CD4-positive, alpha-beta T cell (primary cell): ENCODE results near the gene CTXN1. TPM values are rescaled to one million over a fixed set of nuclear protein-coding genes. Genes with fewer than 3 reads are reported as not detected.

Source experiments
- ATAC-seq: fragments of 200-7000 bp; cut with Tn5 transposase; one replicate; pipeline ENCODE4 v1.10.0; 2022; ENCODE audit warnings: mild to moderate bottlenecking; ENCODE audit not compliant: poor library complexity
- CTCF ChIA-PET: fragments of 350-600 bp; sonication (Branson Sonifier 250); formaldehyde crosslinking; loops from one replicate; lab custom pipeline; 2021; ENCODE audit warnings: antibody characterized with exemption, inconsistent platforms; lab: Charles Lee
- POLR2A ChIA-PET: fragments of 350-600 bp; sonication (Branson Sonifier 250); formaldehyde crosslinking; loops from one replicate; lab custom pipeline; 2021; ENCODE audit warnings: antibody characterized with exemption, inconsistent platforms; lab: Charles Lee
- DNase-seq, 14 experiments: peaks; one replicate each; pipeline ENCODE4 v3.0.0-alpha.2; 2013 to 2020; ENCODE audit warnings: mixed read lengths in 2 of 14
- H3K27ac ChIP-seq, 2 donors: one replicate each; pipeline versions ENCODE4 v1.5.1 to v1.7.0; 2013; ENCODE audit warnings: low read length in 2 of 2, low read depth in 1 of 2, mild to moderate bottlenecking in 1 of 2
- H3K27me3 ChIP-seq, 2 experiments: 1 replicate in 1 of 2; 2 replicates in 1 of 2; pipeline versions ENCODE4 v1.6.1 to v1.7.0; 2013; ENCODE audit warnings: low read length in 2 of 2, control low read depth in 1 of 2, mild to moderate bottlenecking in 1 of 2, moderate library complexity in 1 of 2; ENCODE audit not compliant: insufficient read depth in 2 of 2, control insufficient read depth in 1 of 2
- H3K36me3 ChIP-seq: one replicate; pipeline ENCODE4 v1.6.1; 2013; ENCODE audit warnings: low read length, control low read depth; ENCODE audit not compliant: insufficient read depth
- H3K4me1 ChIP-seq: one replicate; pipeline ENCODE4 v1.6.1; 2013; ENCODE audit warnings: low read length, control low read depth; ENCODE audit not compliant: insufficient read depth
- H3K4me3 ChIP-seq: one replicate; pipeline ENCODE4 v1.5.1; 2013; ENCODE audit warnings: mild to moderate bottlenecking, low read length, moderate library complexity
- H3K9me3 ChIP-seq, 2 experiments: 1 replicate in 1 of 2; 2 replicates in 1 of 2; pipeline versions ENCODE4 v1.6.1 to v1.7.0; 2013; ENCODE audit warnings: low read length in 2 of 2, mild to moderate bottlenecking in 2 of 2, control low read depth in 1 of 2, moderate library complexity in 1 of 2; ENCODE audit not compliant: control insufficient read depth in 1 of 2, insufficient read depth in 1 of 2
- H3K27ac Mint-ChIP-seq: one replicate; pipeline ENCODE4 v1.8.0; 2020; ENCODE audit warnings: mixed read lengths
- H3K27me3 Mint-ChIP-seq: one replicate; pipeline ENCODE4 v1.8.0; 2021; ENCODE audit warnings: mixed read lengths
- H3K36me3 Mint-ChIP-seq: one replicate; pipeline ENCODE4 v1.8.0; 2021; ENCODE audit warnings: low read depth, mixed read lengths
- H3K4me1 Mint-ChIP-seq: one replicate; pipeline ENCODE4 v1.8.0; 2021; ENCODE audit warnings: low read depth, mixed read lengths
- H3K4me3 Mint-ChIP-seq: one replicate; pipeline ENCODE4 v1.8.0; 2020; ENCODE audit warnings: mild to moderate bottlenecking, mixed read lengths
- H3K9me3 Mint-ChIP-seq: one replicate; pipeline ENCODE4 v1.8.0; 2020; ENCODE audit warnings: mixed read lengths
- intact Hi-C, 2 experiments: fragments of 100-400 bp; cut with DNase I in 1 of 2; cut with micrococcal nuclease in 1 of 2; formaldehyde crosslinking; loops; one replicate each; pipeline versions ENCODE4 v1.15.1 to v1.9.0; 2023 to 2025; cut with DNase I, micrococcal nuclease
- total RNA-seq, 174 experiments: library from RNA in 2 of 174; stranded (reverse) in 2 of 174; gene quantifications; one replicate each; pipeline ENCODE4 v1.2.3 and lab custom pipeline; 2021 to 2026
- TF ChIP-seq, protein P1 (sequence below): fragments of 200-600 bp; IDR thresholded peaks from one replicate; pipeline ENCODE4 v1.8.0; 2022; ENCODE audit warnings: antibody characterized with exemption, mild to moderate bottlenecking

The CTXN1 gene
- total RNA-seq, 2 experiments from 2014 or later = not detected

DNA sequence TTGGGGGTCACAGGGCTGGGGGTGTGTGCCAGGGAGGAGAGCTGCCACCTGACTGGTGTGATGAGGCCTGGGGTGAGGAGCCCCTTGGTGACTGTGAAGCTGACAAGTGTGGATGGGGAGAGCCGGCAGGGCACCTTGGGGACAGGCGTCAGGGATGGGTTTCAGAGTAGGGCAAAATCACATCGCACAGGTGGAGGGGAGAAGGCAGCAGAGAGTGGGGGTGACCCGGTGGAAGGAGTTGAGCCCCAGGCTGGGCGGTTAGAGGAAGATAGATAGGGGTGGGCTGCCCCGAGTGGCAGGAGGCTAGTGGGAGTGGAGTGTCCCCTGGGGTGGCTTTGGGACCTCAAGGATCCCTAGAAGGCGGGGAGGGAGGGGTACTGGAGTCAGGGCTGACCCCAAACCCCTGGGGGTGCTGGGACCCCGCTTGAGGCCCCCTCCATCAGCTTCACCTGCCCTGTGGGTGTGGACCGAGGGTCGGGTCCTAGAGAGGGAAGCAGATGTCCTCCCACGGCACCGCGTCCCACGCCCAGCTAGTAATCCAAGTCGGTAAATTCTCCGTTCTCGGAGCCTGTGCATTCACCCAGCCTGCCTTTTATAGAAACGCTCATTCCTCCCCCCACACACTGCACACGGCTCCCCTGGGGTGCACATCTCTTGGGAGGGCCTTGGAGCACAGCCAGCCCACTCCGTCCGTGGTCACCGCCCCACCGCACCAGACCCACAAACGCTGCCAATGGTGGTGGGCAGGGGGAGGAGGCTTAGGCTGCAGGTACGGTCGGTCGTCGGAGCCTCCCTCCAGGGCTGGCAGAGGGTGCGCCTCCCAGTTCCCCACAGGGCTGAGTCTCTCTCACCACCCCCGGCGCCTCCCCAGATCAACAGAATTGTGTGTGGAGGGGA is 2.4 kb downstream of the CTXN1 start:
- H3K9me3 Mint-ChIP-seq = no peaks in the 10 kb centered on the region
- H3K4me3 Mint-ChIP-seq = peak overlapping the region; percentile 48
- Histone ChIP-seq H3K27me3 (peaks cover 4 to 12% of the 10 kb centered on the region in 2 experiments), H3K36me3 (peaks cover 24% of the 10 kb centered on the region), H3K4me3 (no peak overlapping the region), H3K4me1 (peaks cover 53% of the 10 kb centered on the region), H3K27ac (no peak overlapping the region), H3K9me3 (peaks cover 0 to 4% of the 10 kb centered on the region in 2 experiments)
- TF ChIP-seq, protein P1, sequence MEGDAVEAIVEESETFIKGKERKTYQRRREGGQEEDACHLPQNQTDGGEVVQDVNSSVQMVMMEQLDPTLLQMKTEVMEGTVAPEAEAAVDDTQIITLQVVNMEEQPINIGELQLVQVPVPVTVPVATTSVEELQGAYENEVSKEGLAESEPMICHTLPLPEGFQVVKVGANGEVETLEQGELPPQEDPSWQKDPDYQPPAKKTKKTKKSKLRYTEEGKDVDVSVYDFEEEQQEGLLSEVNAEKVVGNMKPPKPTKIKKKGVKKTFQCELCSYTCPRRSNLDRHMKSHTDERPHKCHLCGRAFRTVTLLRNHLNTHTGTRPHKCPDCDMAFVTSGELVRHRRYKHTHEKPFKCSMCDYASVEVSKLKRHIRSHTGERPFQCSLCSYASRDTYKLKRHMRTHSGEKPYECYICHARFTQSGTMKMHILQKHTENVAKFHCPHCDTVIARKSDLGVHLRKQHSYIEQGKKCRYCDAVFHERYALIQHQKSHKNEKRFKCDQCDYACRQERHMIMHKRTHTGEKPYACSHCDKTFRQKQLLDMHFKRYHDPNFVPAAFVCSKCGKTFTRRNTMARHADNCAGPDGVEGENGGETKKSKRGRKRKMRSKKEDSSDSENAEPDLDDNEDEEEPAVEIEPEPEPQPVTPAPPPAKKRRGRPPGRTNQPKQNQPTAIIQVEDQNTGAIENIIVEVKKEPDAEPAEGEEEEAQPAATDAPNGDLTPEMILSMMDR = no peak
- ATAC-seq (no peak), DNase-seq (no peak)
- POLR2A ChIA-PET = interaction anchor here (1.0 to 1.2 kb wide), 2 partner anchors 20 kb away, joined by 3 read pairs; partner anchors contain the start of gene MAP2K7
- H3K36me3 Mint-ChIP-seq = peaks cover 25% of the 10 kb centered on the region
- peaks cover 26% of the 10 kb centered on the region for H3K4me1 Mint-ChIP-seq
- intact Hi-C loops = loop anchor here (2.0 to 10.0 kb wide), 5 partner anchors 56 to 1559 kb away; partner anchors contain the start of genes CLPP (in 1 of the 2), NDUFA7 (in 1 of the 2) and RPS28 (in 1 of the 2)
- CTCF ChIA-PET = interaction anchor here (4.4 kb wide), 1 partner anchor 21 kb away, joined by 22 read pairs; the partner anchor contains the start of gene TIMM44
- H3K27ac Mint-ChIP-seq = no peak overlapping the region
- peaks cover 10% of the 10 kb centered on the region for H3K27me3 Mint-ChIP-seq

DNA sequence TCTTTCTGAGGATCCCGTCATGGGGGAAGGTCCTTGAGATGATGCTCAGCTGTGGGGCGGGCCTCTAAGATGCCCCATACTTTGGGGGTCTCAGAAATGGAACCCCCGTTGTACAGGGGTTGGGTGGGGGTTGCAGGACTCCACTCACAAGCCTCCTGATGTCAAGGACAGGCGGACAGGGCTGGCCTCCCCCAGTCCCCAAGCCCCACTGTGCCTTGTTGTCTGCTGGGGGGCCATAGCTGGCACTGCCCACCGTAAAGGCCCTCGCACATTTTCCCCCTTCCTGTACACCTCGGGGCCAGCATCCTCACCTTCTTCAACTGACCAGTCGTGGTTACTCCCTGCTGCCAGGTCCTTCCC is 3.1 kb downstream of the CTXN1 start:
- Histone ChIP-seq H3K4me3 (no peak overlapping the region), H3K36me3 (peaks cover 24% of the 10 kb centered on the region), H3K27ac (no peak overlapping the region), H3K4me1 (peaks cover 59% of the 10 kb centered on the region), H3K9me3 (peaks cover 0 to 5% of the 10 kb centered on the region in 2 experiments), H3K27me3 (peaks cover 10 to 17% of the 10 kb centered on the region in 2 experiments)
- ChIA-PET POLR2A (interaction anchor here (1.2 kb wide), 1 partner anchor 19 kb away, joined by 3 read pairs; the partner anchor contains the start of gene MAP2K7), CTCF (interaction anchor here (4.4 to 5.6 kb wide), 2 partner anchors 22 to 54 kb away, joined by 22 to 43 read pairs; partner anchors contain the start of gene TIMM44)
- Mint-ChIP-seq H3K27me3 (peaks cover 18% of the 10 kb centered on the region), H3K36me3 (peaks cover 25% of the 10 kb centered on the region), H3K4me3 (peak overlapping the region; percentile 51), H3K9me3 (no peaks in the 10 kb centered on the region), H3K27ac (no peak overlapping the region), H3K4me1 (peaks cover 29% of the 10 kb centered on the region)
- intact Hi-C loops = loop anchor here (5.0 to 10.0 kb wide), 4 partner anchors 56 to 1558 kb away; partner anchors contain the start of genes CLPP (in 1 of the 2), NDUFA7 (in 1 of the 2) and RPS28 (in 1 of the 2)
- DNase-seq (no peak), ATAC-seq (no peak)
- TF ChIP-seq, protein P1 = no peak
